Sigmoid colon (tissue), 4 donors: Measurements from ENCODE around the gene ATP5F1E.

Experiments
- EP300 ChIP-seq, 4 donors: sonication (generic); formaldehyde crosslinking; IDR thresholded peaks; one replicate each; pipeline ENCODE4 v1.6.1; 2017; ENCODE audit warnings: antibody characterized with exemption in 4 of 4
- TF ChIP-seq, protein P1 (sequence below), 4 experiments: fragments of 450-650 bp in 3 of 4; fragments of 200-600 bp in 1 of 4; IDR thresholded peaks; one replicate each; pipeline ENCODE4 v1.5.1; 2016 to 2019; ENCODE audit warnings: antibody characterized with exemption in 4 of 4, mild to moderate bottlenecking in 3 of 4, moderate library complexity in 2 of 4

GRCh38 chr20:59073582-59073981 lies 41.4 kb upstream of the ATP5F1E start:
- TF ChIP-seq, protein P1, sequence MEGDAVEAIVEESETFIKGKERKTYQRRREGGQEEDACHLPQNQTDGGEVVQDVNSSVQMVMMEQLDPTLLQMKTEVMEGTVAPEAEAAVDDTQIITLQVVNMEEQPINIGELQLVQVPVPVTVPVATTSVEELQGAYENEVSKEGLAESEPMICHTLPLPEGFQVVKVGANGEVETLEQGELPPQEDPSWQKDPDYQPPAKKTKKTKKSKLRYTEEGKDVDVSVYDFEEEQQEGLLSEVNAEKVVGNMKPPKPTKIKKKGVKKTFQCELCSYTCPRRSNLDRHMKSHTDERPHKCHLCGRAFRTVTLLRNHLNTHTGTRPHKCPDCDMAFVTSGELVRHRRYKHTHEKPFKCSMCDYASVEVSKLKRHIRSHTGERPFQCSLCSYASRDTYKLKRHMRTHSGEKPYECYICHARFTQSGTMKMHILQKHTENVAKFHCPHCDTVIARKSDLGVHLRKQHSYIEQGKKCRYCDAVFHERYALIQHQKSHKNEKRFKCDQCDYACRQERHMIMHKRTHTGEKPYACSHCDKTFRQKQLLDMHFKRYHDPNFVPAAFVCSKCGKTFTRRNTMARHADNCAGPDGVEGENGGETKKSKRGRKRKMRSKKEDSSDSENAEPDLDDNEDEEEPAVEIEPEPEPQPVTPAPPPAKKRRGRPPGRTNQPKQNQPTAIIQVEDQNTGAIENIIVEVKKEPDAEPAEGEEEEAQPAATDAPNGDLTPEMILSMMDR (IDR thresholded peaks at IDR 0.05) = no peak
- no peak for TF ChIP-seq EP300 (IDR thresholded peaks at IDR 0.05)
